GM18499 (cell line): ENCODE data around the gene SCGB2A2.

Source experiments
- ATAC-seq: cut with Tn5 transposase; IDR thresholded peaks from one replicate; pipeline ENCODE4 v1.9.1; 2021; ENCODE audit warnings: moderate number of reproducible peaks; ENCODE audit not compliant: insufficient read depth, unreplicated experiment

The SCGB2A2 gene

GRCh38 chr11:62269654-62270278, at the start of gene SCGB2A2:
Gene SCGB2A2 (plus strand): TSS chr11:62270158. CDS start chr11:62270217, 59 bp downstream.
- ATAC-seq, result no peak

GRCh38 chr11:62221498-62221897, 48.5 kb upstream of the SCGB2A2 start:
- ATAC-seq, result no peak

- ATAC-seq, result no peak
These were observed 46.9 kb upstream of the SCGB2A2 start for GRCh38 chr11:62223095-62223494.

- ATAC-seq, result no peak
These were observed 36.2 kb upstream of the SCGB2A2 start for GRCh38 chr11:62233730-62234129.

GRCh38 chr11:62236187-62236586, 33.8 kb upstream of the SCGB2A2 start:
- no peak for ATAC-seq

- no peak for ATAC-seq
These were observed 32.5 kb upstream of the SCGB2A2 start for GRCh38 chr11:62237499-62237898.

GRCh38 chr11:62238151-62238550, 31.8 kb upstream of the SCGB2A2 start:
- ATAC-seq, result no peak

- no peak for ATAC-seq
These were observed 28.9 kb upstream of the SCGB2A2 start for GRCh38 chr11:62241095-62241494.

- ATAC-seq, result no peak
These were observed 27.9 kb upstream of the SCGB2A2 start, which contains the start of gene SCGB1D2 for GRCh38 chr11:62242021-62242420. Gene SCGB1D2 (plus strand): TSS chr11:62242239. CDS start chr11:62242308, 69 bp downstream.

GRCh38 chr11:62245271-62245753, 24.6 kb upstream of the SCGB2A2 start:
- ATAC-seq, result no peak

GRCh38 chr11:62251698-62252097, 18.3 kb upstream of the SCGB2A2 start:
- ATAC-seq, result no peak

- ATAC-seq, result no peak
These were observed 15.9 kb upstream of the SCGB2A2 start for GRCh38 chr11:62253999-62254542.

- no peak for ATAC-seq
These were observed 13.7 kb upstream of the SCGB2A2 start for GRCh38 chr11:62256281-62256680.

GRCh38 chr11:62260261-62260953, 9.6 kb upstream of the SCGB2A2 start:
- ATAC-seq, result no peak

- ATAC-seq, result no peak
These were observed 6.0 kb upstream of the SCGB2A2 start for GRCh38 chr11:62264004-62264403.

GRCh38 chr11:62266558-62266957, 3.4 kb upstream of the SCGB2A2 start:
- no peak for ATAC-seq

- ATAC-seq, result no peak
These were observed 2.9 kb upstream of the SCGB2A2 start for GRCh38 chr11:62267050-62267449.

GRCh38 chr11:62267576-62267975, 2.4 kb upstream of the SCGB2A2 start:
- no peak for ATAC-seq

GRCh38 chr11:62273284-62273683, 3.3 kb downstream of the SCGB2A2 start:
- no peak for ATAC-seq

- ATAC-seq, result no peak
These were observed 3.9 kb downstream of the SCGB2A2 start for GRCh38 chr11:62273789-62274275.

GRCh38 chr11:62280452-62280851, 10.5 kb downstream of the SCGB2A2 start:
- no peak for ATAC-seq
